Measurements from ENCODE around the gene EIF2S3.

GRCh38 chrX:24093746-24094145, 39.0 kb downstream of the EIF2S3 start:
- TF ChIP-seq POLR2A (IDR thresholded peaks at IDR 0.05) (no peak), EP300 (IDR thresholded peaks at IDR 0.05) (no peak)
- TF ChIP-seq, protein P1, sequence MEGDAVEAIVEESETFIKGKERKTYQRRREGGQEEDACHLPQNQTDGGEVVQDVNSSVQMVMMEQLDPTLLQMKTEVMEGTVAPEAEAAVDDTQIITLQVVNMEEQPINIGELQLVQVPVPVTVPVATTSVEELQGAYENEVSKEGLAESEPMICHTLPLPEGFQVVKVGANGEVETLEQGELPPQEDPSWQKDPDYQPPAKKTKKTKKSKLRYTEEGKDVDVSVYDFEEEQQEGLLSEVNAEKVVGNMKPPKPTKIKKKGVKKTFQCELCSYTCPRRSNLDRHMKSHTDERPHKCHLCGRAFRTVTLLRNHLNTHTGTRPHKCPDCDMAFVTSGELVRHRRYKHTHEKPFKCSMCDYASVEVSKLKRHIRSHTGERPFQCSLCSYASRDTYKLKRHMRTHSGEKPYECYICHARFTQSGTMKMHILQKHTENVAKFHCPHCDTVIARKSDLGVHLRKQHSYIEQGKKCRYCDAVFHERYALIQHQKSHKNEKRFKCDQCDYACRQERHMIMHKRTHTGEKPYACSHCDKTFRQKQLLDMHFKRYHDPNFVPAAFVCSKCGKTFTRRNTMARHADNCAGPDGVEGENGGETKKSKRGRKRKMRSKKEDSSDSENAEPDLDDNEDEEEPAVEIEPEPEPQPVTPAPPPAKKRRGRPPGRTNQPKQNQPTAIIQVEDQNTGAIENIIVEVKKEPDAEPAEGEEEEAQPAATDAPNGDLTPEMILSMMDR (IDR thresholded peaks at IDR 0.05), result no peak

Data from ovary (tissue), 3 donors.